Measurements from ENCODE around the gene CDH2.
"Not testable (repeated sequence)": the region's sequence is repeated elsewhere in the genome, so short reads cannot be mapped to it uniquely, and the experiment has no call there.

Gene CDH2

DNA sequence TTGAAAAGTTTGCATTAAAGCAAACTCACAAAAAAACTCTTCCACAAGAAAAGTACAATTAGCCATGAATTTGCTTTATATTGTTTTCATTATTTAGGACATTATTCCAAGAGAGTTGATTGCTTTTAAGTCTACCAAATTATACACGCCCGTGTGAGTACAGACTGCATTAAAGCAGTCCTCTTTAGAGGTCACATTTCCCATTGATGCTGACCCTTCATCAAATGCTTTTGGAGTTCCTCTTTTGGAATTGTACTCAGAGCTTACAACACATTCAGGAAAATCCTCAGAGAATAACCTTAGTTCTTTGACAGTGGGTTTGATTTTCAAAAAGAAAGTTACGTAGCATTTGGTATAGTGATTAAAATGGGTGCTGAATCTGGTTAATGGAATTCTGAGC lies 256.1 kb downstream of the CDH2 start:
- Mint-ChIP-seq H3K4me1 (ENCODE audit: low read depth) (no peaks in the 10 kb centered on the region), H3K4me3 (no peak overlapping the region), H3K9me3 (peaks cover 12% of the 10 kb centered on the region), H3K27me3 (ENCODE audit: low read depth) (no peaks in the 10 kb centered on the region), H3K27ac (no peak overlapping the region), H3K36me3 (ENCODE audit: low read depth) (no peaks in the 10 kb centered on the region)

DNA sequence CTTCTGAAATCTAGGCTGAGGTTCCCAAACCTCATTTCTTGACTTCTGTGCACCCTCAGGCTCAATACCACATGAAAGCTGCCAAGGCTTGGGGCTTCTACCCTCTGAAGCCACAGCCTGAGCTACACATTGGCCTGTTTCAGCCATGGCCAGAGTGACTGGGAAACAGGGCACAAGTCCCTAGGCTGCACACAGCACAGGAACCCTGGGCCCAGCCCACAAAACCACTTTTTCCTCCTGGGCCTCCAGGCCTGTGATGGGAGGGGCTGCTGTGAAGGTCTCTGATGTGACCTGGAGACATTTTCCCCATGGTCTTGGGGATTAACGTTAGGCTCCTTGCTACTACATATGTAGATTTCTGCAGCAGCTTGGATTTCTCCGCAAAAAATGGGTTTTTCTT lies 270.7 kb downstream of the CDH2 start:
- peaks cover 33% of the 10 kb centered on the region for H3K9me3 Mint-ChIP-seq
- H3K36me3 Mint-ChIP-seq (ENCODE audit: low read depth); H3K27me3 Mint-ChIP-seq (ENCODE audit: low read depth); H3K4me1 Mint-ChIP-seq (ENCODE audit: low read depth); H3K4me3 Mint-ChIP-seq; H3K27ac Mint-ChIP-seq: not testable (repeated sequence)

DNA sequence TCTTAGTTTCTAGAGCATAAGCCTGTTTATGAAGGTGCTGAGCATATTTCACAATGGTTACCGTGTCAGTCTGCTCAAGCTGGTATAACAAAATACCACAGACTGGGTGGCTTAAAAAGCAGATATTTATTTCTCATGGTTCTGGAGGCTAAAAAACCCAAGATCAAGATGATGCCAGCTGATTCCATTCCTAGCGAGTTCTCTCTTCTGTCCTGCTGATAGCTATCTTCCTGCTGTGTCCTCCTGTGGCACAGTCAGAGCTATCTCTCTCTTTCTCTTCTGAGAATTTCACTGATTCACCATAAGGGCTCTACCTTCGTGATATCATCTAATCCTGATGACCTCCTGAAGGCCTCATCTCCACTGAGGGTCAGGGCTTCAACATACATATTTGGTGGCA lies 273.0 kb downstream of the CDH2 start:
- Mint-ChIP-seq H3K9me3 (peaks cover 33% of the 10 kb centered on the region), H3K4me1 (ENCODE audit: low read depth) (no peaks in the 10 kb centered on the region), H3K36me3 (ENCODE audit: low read depth) (no peaks in the 10 kb centered on the region), H3K27ac (no peak overlapping the region), H3K4me3 (no peak overlapping the region), H3K27me3 (ENCODE audit: low read depth) (no peaks in the 10 kb centered on the region)

- Mint-ChIP-seq H3K4me1 (ENCODE audit: low read depth) (no peaks in the 10 kb centered on the region), H3K27me3 (ENCODE audit: low read depth) (no peaks in the 10 kb centered on the region), H3K36me3 (ENCODE audit: low read depth) (no peaks in the 10 kb centered on the region), H3K27ac (no peak overlapping the region), H3K9me3 (peaks cover 26% of the 10 kb centered on the region), H3K4me3 (no peak overlapping the region)
Measured at GRCh38 chr18:27901424-27902226, 275.3 kb downstream of the CDH2 start.
